HG03565 (cell line): ENCODE data around the gene SCAMP1.
"Not testable (repeated sequence)": the region's sequence is repeated elsewhere in the genome, so short reads cannot be mapped to it uniquely, and the experiment has no call there.

Experiments
- ATAC-seq: cut with Tn5 transposase; IDR thresholded peaks from one replicate; pipeline ENCODE4 v1.9.1; 2021; ENCODE audit warnings: mild to moderate bottlenecking, moderate library complexity; ENCODE audit not compliant: unreplicated experiment

Gene SCAMP1

GRCh38 chr5:78419396-78419795 lies 59.0 kb downstream of the SCAMP1 start:
- no peak for ATAC-seq

- ATAC-seq: no peak
These were observed 60.1 kb downstream of the SCAMP1 start for GRCh38 chr5:78420548-78420947.

GRCh38 chr5:78424665-78425064 lies 64.2 kb downstream of the SCAMP1 start:
- no peak for ATAC-seq

- ATAC-seq: no peak
These were observed 69.0 kb downstream of the SCAMP1 start for GRCh38 chr5:78429332-78429980.

GRCh38 chr5:78430866-78431265 lies 70.4 kb downstream of the SCAMP1 start:
- no peak for ATAC-seq

GRCh38 chr5:78433972-78434371 lies 73.6 kb downstream of the SCAMP1 start:
- no peak for ATAC-seq

GRCh38 chr5:78447775-78448424 lies 87.5 kb downstream of the SCAMP1 start:
- ATAC-seq: no peak

- no peak for ATAC-seq
These were observed 88.7 kb downstream of the SCAMP1 start for GRCh38 chr5:78449103-78449502.

GRCh38 chr5:78457507-78457906 lies 97.1 kb downstream of the SCAMP1 start:
- not testable (repeated sequence) for ATAC-seq

- no peak for ATAC-seq
These were observed 98.4 kb downstream of the SCAMP1 start for GRCh38 chr5:78458843-78459242.

- ATAC-seq: no peak
These were observed 106.7 kb downstream of the SCAMP1 start for GRCh38 chr5:78467140-78467539.

- no peak for ATAC-seq
These were observed 107.4 kb downstream of the SCAMP1 start for GRCh38 chr5:78467752-78468357.

GRCh38 chr5:78471896-78472295 lies 111.5 kb downstream of the SCAMP1 start:
- ATAC-seq: no peak

- no peak for ATAC-seq
These were observed 112.2 kb downstream of the SCAMP1 start for GRCh38 chr5:78472469-78473106.

GRCh38 chr5:78473751-78474150 lies 113.3 kb downstream of the SCAMP1 start:
- no peak for ATAC-seq

GRCh38 chr5:78475370-78475769 lies 115.0 kb downstream of the SCAMP1 start:
- no peak for ATAC-seq

- ATAC-seq: no peak
These were observed 116.4 kb downstream of the SCAMP1 start for GRCh38 chr5:78476795-78477194.

- ATAC-seq: no peak
These were observed 122.5 kb downstream of the SCAMP1 start for GRCh38 chr5:78482948-78483347.

- peak; percentile 84 for ATAC-seq
These were observed 123.5 kb downstream of the SCAMP1 start for GRCh38 chr5:78483809-78484521.

GRCh38 chr5:78486218-78486617 lies 125.8 kb downstream of the SCAMP1 start:
- ATAC-seq: no peak

GRCh38 chr5:78487846-78488245 lies 127.4 kb downstream of the SCAMP1 start:
- ATAC-seq: no peak
